K562 (cell line): ENCODE results near the gene SOCS3. TPM values are rescaled to one million over a fixed set of nuclear protein-coding genes. Genes with fewer than 3 reads are reported as not detected.

Experiments used
- ATF7 ChIP-seq: fragments of 450-650 bp; IDR thresholded peaks from 2 replicates; pipeline ENCODE4 v1.7.1; 2014; ENCODE audit warnings: mild to moderate bottlenecking, moderate library complexity
- CAMTA2 ChIP-seq: fragments of 250-450 bp; sonication (Bioruptor Pico); conservative IDR thresholded peaks from 2 replicates; pipeline ENCODE4 v1.5.1; 2022
- DPF2 ChIP-seq: fragments of 450-650 bp; IDR thresholded peaks from 2 replicates; pipeline ENCODE4 v1.6.1; 2016
- ESRRA ChIP-seq: fragments of 450-650 bp; IDR thresholded peaks from 2 replicates; pipeline ENCODE4 v1.6.1; 2014; ENCODE audit warnings: low read depth, mild to moderate bottlenecking, moderate library complexity, borderline replicate concordance
- ESRRB ChIP-seq: fragments of 250-450 bp; sonication (Bioruptor Pico); IDR thresholded peaks from 2 replicates; pipeline ENCODE4 v1.5.0; 2020; ENCODE audit warnings: mild to moderate bottlenecking, moderate library complexity, borderline replicate concordance
- HNRNPL ChIP-seq: fragments of 200-400 bp; formaldehyde crosslinking; IDR thresholded peaks from 2 replicates; pipeline ENCODE4 v1.6.1; 2017; ENCODE audit warnings: low read depth, mild to moderate bottlenecking, low read length
- KDM5B ChIP-seq: fragments of 200-600 bp; sonication (generic); IDR thresholded peaks from 2 replicates; pipeline ENCODE4 v1.6.1; 2012; ENCODE audit warnings: low read depth, mild to moderate bottlenecking, moderate library complexity, low read length, control low read depth, inconsistent platforms; ENCODE audit not compliant: insufficient replicate concordance
- KLF6 ChIP-seq: fragments of 250-450 bp; sonication (Bioruptor Pico); IDR thresholded peaks from 2 replicates; pipeline ENCODE4 v1.4.0; 2020; ENCODE audit warnings: mild to moderate bottlenecking, moderate library complexity, borderline replicate concordance
- MAZ ChIP-seq, 2 experiments: fragments of 450-650 bp in 1 of 2; sonication (generic) in 1 of 2; formaldehyde crosslinking; IDR thresholded peaks in 1 of 2; conservative IDR thresholded peaks in 1 of 2; 2 replicates each; pipeline versions ENCODE4 v1.4.0 to v1.5.0; 2020; ENCODE audit warnings: mild to moderate bottlenecking in 1 of 2, missing genetic modification reagents in 1 of 2
- NCOA6 ChIP-seq: fragments of 450-650 bp; IDR thresholded peaks from 2 replicates; pipeline ENCODE4 v1.6.1; 2017; ENCODE audit warnings: mild to moderate bottlenecking
- NR2C2 ChIP-seq, 2 experiments: fragments of 200-800 bp in 1 of 2; sonication (Bioruptor generic) in 1 of 2; sonication (generic) in 1 of 2; formaldehyde crosslinking in 1 of 2; IDR thresholded peaks; 2 replicates each; pipeline versions ENCODE4 v1.6.1 to v1.8.0; 2016 to 2022; ENCODE audit warnings: mild to moderate bottlenecking in 1 of 2, missing compliant biosample characterization in 1 of 2, missing genetic modification characterization in 1 of 2, missing genetic modification reagents in 1 of 2
- PPARD ChIP-seq: fragments of 250-450 bp; sonication (Bioruptor Pico); IDR thresholded peaks from 2 replicates; pipeline ENCODE4 v1.8.0; 2022; ENCODE audit warnings: inconsistent platforms, mild to moderate bottlenecking, moderate library complexity
- SLC30A9 ChIP-seq: fragments of 250-450 bp; sonication (Bioruptor Pico); IDR thresholded peaks from 2 replicates; pipeline ENCODE4 v1.8.0; 2022; ENCODE audit warnings: mild to moderate bottlenecking, moderate library complexity
- TBP ChIP-seq: optimal IDR thresholded peaks from 2 replicates; pipeline ENCODE3; 2011; ENCODE audit warnings: low read depth, low read length, improper control_type of control experiment
- TEAD4 ChIP-seq, 2 experiments: sonication (generic) in 1 of 2; formaldehyde crosslinking in 1 of 2; IDR thresholded peaks; 2 replicates each; pipeline versions ENCODE4 v1.6.1 to v1.8.0; 2012 to 2022; ENCODE audit warnings: borderline replicate concordance in 1 of 2, inconsistent platforms in 1 of 2, low read length in 1 of 2, mild to moderate bottlenecking in 1 of 2, missing genetic modification reagents in 1 of 2
- ZNF696 ChIP-seq: fragments of 250-450 bp; sonication (Bioruptor Pico); conservative IDR thresholded peaks from 2 replicates; pipeline ENCODE4 v1.4.0; 2020; ENCODE audit warnings: mild to moderate bottlenecking, moderate library complexity
- polyA plus RNA-seq, 8 experiments: library from polyadenylated mRNA; depleted of rRNA in 4 of 8; stranded (reverse) in 5 of 8; unstranded in 3 of 8; fragments of >200 nt; fragmentation: Nextera tagmentation in 2 of 8; fragmentation: Illumina TruSeq in 1 of 8; extraction: Ambion mirVana in 2 of 8; extraction: Trizol in 1 of 8; gene quantifications; 2 replicates each; pipeline versions ENCODE4 v1.2.1 to v1.2.3, GENCODE V29; 2011 to 2014; ENCODE audit warnings: inconsistent platforms in 1 of 8, missing spikeins in 1 of 8
- total RNA-seq, 7 experiments: library from RNA; depleted of rRNA in 6 of 7; stranded (reverse); fragments of >200 nt in 6 of 7; fragmentation: Illumina TruSeq in 2 of 7; extraction: Trizol in 2 of 7; gene quantifications; 2 replicates each; pipeline versions ENCODE4 v1.2.1 to v1.2.3, GENCODE V29; 2011 to 2021; ENCODE audit warnings: low replicate concordance in 1 of 7
- TF ChIP-seq, protein P1 (sequence below): fragments of 250-450 bp; sonication (Bioruptor Pico); IDR thresholded peaks from 2 replicates; pipeline ENCODE4 v1.8.0; 2021; ENCODE audit warnings: moderate library complexity, mild to moderate bottlenecking, inconsistent platforms
- TF ChIP-seq, protein P2 (sequence below): fragments of 450-650 bp; formaldehyde crosslinking; IDR thresholded peaks from 2 replicates; pipeline ENCODE4 v1.4.0; 2020; ENCODE audit warnings: mild to moderate bottlenecking, mixed read lengths
- TF ChIP-seq, protein P3 (sequence below): fragments of 250-450 bp; sonication (Bioruptor Pico); IDR thresholded peaks from 2 replicates; pipeline ENCODE4 v1.9.0; 2021; ENCODE audit warnings: mild to moderate bottlenecking
- TF ChIP-seq, protein P4 (sequence below): fragments of 250-450 bp; sonication (Bioruptor Pico); IDR thresholded peaks from 2 replicates; pipeline ENCODE4 v1.8.0; 2022; ENCODE audit warnings: inconsistent platforms

The SOCS3 gene
- total and polyA plus RNA-seq, 9 of the 15 experiments (the other 6 are each of a cell fraction or from before 2014, with no cell fraction given) = 0.56 to 38.9 (median 13.7) TPM

DNA sequence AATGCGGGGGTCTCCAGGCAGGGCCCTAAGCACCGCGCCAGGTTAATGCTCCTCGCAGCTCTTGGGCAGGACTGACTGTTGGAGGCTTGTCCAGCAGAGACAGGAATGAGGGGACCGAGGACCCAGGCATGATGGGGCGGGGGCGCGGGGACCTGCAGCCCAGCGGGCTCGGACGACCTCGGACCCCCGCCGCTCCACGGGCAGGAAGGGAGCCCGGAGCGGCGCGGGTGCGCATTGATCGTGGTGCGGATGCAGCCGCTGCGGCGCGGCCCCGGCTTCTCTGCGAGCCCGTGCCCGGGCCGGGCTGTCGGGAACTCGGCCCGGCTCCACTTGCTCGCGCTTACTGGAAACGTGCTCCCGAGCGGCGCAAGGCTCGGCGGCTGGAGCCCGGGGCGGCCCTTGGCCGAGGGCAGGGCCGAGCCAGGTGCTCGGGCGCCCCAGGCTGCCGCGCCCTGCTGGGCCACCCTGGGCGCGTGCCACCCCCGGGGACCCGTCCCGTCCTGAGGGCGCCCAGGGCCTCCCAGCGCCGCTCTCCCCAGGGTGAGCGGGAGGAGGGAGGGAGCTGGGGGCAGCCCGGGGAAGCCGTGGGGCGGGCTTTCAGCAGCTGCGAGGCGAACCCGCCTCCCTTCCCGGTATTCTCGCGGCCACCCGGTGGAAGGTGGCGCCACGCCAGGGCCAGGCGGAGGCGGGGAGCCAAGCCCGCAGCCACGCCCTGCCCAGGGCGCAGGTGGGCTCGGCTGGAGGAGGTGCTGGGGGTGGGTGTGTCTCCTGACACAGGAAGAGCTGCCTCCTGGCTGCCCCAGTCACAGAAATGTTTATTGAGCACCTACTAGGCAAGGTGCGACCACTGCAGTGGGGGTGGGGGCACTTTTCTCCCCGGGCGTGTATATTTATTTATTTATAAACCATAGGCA, 45.9 kb downstream of the SOCS3 start (continued):
- TF ChIP-seq NCOA6 = no peak
- TF ChIP-seq TEAD4 (IDR thresholded peaks at IDR 0.05; ENCODE audit: low read length) = peak; percentile 42; the same call in 1 of the 2 replicates
- no peak for TF ChIP-seq TEAD4 (CRISPR knock-in tag; IDR thresholded peaks at IDR 0.05; ENCODE audit: borderline replicate concordance)
- no peak for TF ChIP-seq KLF6 (CRISPR knock-in tag)
- peak; percentile 33; the same call in 1 of the 2 replicates for TF ChIP-seq ESRRA
- no peak for TF ChIP-seq ZNF696
- peak; percentile 56 for TF ChIP-seq KDM5B
- TF ChIP-seq HNRNPL = peak; percentile 96
- TF ChIP-seq DPF2 = peak; percentile 23; the same call in 1 of the 2 replicates
- TF ChIP-seq, protein P1, sequence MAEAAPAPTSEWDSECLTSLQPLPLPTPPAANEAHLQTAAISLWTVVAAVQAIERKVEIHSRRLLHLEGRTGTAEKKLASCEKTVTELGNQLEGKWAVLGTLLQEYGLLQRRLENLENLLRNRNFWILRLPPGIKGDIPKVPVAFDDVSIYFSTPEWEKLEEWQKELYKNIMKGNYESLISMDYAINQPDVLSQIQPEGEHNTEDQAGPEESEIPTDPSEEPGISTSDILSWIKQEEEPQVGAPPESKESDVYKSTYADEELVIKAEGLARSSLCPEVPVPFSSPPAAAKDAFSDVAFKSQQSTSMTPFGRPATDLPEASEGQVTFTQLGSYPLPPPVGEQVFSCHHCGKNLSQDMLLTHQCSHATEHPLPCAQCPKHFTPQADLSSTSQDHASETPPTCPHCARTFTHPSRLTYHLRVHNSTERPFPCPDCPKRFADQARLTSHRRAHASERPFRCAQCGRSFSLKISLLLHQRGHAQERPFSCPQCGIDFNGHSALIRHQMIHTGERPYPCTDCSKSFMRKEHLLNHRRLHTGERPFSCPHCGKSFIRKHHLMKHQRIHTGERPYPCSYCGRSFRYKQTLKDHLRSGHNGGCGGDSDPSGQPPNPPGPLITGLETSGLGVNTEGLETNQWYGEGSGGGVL = no peak
- TF ChIP-seq CAMTA2 (CRISPR knock-in tag) = no peak
- TF ChIP-seq ESRRB (CRISPR knock-in tag) = no peak
- TF ChIP-seq NR2C2 (CRISPR knock-in tag; IDR thresholded peaks at IDR 0.05) = no peak
- TF ChIP-seq NR2C2 (tag; IDR thresholded peaks at IDR 0.05) = peak; percentile 37; the same call in 1 of the 2 replicates
- peak; percentile 91 for TF ChIP-seq MAZ (CRISPR knock-in tag; conservative IDR thresholded peaks at IDR 0.05 in 1 of 2, IDR thresholded peaks at IDR 0.05 in 1 of 2)
- TF ChIP-seq PPARD = no peak
- no peak for TF ChIP-seq SLC30A9 (CRISPR knock-in tag)
- TF ChIP-seq ATF7 = peak; percentile 52; the same call in 1 of the 2 replicates
- TF ChIP-seq, protein P2, sequence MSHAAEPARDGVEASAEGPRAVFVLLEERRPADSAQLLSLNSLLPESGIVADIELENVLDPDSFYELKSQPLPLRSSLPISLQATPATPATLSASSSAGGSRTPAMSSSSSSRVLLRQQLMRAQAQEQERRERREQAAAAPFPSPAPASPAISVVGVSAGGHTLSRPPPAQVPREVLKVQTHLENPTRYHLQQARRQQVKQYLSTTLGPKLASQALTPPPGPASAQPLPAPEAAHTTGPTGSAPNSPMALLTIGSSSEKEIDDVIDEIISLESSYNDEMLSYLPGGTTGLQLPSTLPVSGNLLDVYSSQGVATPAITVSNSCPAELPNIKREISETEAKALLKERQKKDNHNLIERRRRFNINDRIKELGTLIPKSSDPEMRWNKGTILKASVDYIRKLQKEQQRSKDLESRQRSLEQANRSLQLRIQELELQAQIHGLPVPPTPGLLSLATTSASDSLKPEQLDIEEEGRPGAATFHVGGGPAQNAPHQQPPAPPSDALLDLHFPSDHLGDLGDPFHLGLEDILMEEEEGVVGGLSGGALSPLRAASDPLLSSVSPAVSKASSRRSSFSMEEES (CRISPR knock-in tag) = no peak
- TF ChIP-seq, protein P3, sequence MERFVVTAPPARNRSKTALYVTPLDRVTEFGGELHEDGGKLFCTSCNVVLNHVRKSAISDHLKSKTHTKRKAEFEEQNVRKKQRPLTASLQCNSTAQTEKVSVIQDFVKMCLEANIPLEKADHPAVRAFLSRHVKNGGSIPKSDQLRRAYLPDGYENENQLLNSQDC = no peak
- TF ChIP-seq, protein P4, sequence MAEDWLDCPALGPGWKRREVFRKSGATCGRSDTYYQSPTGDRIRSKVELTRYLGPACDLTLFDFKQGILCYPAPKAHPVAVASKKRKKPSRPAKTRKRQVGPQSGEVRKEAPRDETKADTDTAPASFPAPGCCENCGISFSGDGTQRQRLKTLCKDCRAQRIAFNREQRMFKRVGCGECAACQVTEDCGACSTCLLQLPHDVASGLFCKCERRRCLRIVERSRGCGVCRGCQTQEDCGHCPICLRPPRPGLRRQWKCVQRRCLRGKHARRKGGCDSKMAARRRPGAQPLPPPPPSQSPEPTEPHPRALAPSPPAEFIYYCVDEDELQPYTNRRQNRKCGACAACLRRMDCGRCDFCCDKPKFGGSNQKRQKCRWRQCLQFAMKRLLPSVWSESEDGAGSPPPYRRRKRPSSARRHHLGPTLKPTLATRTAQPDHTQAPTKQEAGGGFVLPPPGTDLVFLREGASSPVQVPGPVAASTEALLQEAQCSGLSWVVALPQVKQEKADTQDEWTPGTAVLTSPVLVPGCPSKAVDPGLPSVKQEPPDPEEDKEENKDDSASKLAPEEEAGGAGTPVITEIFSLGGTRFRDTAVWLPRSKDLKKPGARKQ = no peak
- TF ChIP-seq TBP = no peak
